ENCODE data around the gene ITPR1. TPM values are rescaled to one million over a fixed set of nuclear protein-coding genes. Genes with fewer than 3 reads are reported as not detected.

Gene ITPR1
- total RNA-seq, 4 donors from 2014 or later = 15.3 to 50.2 (median 28.7) TPM

DNA sequence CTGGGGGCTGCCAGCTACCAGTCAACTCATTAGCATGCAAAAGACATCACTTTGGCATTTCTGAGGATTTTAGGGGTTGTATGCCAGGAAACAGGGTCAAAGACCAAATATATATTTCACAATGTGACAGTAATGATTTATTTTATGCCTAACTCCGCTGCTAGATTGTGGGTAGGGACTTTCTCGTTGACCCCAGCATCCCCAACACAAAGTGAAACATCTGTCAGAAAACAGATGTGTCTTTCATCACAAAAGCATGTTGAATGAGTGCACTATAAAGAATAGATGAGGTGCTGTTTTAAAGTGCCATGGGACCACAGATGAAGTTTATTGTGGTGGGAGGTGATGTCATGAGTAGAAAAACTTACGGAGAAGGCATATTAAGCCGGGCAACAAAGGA is 59.7 kb downstream of the ITPR1 start:
- DNase-seq = no peak
- in situ Hi-C loops (cut with MboI; ENCODE audit: low pct_ligation_motif_present in 1 of 4, low pct_unique_long_range_greater_than_20kb in 1 of 4, low sequenced_read_pairs in 3 of 4) (no loop called here), intact Hi-C loops (cut with DNase I; ENCODE audit: low total_unique reads) (no loop called here)
- Histone ChIP-seq H3K27ac (no peak overlapping the region), H3K27me3 (no peaks in the 10 kb centered on the region), H3K36me3 (no peaks in the 10 kb centered on the region), H3K9me3 (no peaks in the 10 kb centered on the region), H3K4me3 (no peak overlapping the region), H3K4me1 (peaks cover 0 to 4% (median 0%) of the 10 kb centered on the region in 4 donors)
- 27 to 71% methylated on average over 2 to 4 of the region's 4 CpGs for WGBS, 2 donors (ENCODE audit: low coverage in 1 of 2)
- TF ChIP-seq, protein P1, sequence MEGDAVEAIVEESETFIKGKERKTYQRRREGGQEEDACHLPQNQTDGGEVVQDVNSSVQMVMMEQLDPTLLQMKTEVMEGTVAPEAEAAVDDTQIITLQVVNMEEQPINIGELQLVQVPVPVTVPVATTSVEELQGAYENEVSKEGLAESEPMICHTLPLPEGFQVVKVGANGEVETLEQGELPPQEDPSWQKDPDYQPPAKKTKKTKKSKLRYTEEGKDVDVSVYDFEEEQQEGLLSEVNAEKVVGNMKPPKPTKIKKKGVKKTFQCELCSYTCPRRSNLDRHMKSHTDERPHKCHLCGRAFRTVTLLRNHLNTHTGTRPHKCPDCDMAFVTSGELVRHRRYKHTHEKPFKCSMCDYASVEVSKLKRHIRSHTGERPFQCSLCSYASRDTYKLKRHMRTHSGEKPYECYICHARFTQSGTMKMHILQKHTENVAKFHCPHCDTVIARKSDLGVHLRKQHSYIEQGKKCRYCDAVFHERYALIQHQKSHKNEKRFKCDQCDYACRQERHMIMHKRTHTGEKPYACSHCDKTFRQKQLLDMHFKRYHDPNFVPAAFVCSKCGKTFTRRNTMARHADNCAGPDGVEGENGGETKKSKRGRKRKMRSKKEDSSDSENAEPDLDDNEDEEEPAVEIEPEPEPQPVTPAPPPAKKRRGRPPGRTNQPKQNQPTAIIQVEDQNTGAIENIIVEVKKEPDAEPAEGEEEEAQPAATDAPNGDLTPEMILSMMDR (IDR thresholded peaks at IDR 0.05) = no peak
- no peak for TF ChIP-seq POLR2AphosphoS5 (IDR thresholded peaks at IDR 0.05)
- no peak for TF ChIP-seq POLR2A (IDR thresholded peaks at IDR 0.05)
- TF ChIP-seq EP300 (IDR thresholded peaks at IDR 0.05; ENCODE audit: low read depth) = no peak

DNA sequence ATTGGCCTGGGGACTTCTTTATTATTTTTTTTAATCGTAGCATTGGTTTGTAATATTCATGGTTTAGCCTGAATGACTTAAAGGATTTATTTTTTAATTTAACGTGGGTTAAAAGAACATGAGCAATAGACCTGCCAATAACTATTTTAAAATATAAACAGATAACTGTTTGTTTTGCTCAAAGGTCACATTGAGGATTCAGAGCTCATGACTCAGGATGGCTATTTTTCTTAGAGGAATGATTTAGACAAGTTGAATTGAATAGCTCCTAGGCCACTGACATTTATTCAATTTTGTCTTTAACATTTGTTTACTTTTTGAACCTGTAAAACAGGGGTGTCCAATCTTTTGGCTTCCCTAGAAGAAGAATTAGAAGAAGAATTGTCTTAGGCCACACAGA is 68.5 kb downstream of the ITPR1 start:
- Histone ChIP-seq H3K9me3 (no peaks in the 10 kb centered on the region), H3K27ac (no peak overlapping the region), H3K4me1 (peaks cover 0 to 6% (median 0%) of the 10 kb centered on the region in 4 donors), H3K4me3 (no peak overlapping the region), H3K27me3 (no peaks in the 10 kb centered on the region), H3K36me3 (no peaks in the 10 kb centered on the region)
- intact Hi-C loops (cut with DNase I; ENCODE audit: low total_unique reads) (no loop called here), in situ Hi-C loops (cut with MboI; ENCODE audit: low pct_ligation_motif_present in 1 of 4, low pct_unique_long_range_greater_than_20kb in 1 of 4, low sequenced_read_pairs in 3 of 4) (no loop called here)
- DNase-seq = no peak
- 62 to 68% methylated on average over 2 of the region's 2 CpGs for WGBS, 2 donors (ENCODE audit: low coverage in 1 of 2)
- TF ChIP-seq EP300 (IDR thresholded peaks at IDR 0.05; ENCODE audit: low read depth) (no peak), POLR2AphosphoS5 (IDR thresholded peaks at IDR 0.05) (no peak), POLR2A (IDR thresholded peaks at IDR 0.05) (no peak)

DNA sequence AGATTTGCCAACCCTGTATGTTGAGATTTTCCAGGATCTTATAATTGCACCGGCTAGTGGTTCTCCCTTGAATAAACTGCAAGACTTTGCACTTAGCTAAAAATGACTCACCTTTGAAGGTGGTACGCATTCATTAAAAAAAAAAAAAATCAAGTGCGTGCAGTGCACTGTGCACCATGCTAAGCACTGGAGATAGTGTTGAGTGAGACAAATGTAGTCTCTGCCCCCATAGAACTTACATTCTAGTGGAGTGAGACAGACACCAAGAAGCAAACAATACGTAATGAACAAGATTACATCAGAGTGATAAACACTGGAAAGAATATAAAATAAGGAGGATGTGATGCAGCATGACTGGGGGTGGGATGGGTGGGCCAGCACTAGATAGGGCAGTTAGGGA is 69.4 kb downstream of the ITPR1 start:
- intact Hi-C loops (cut with DNase I; ENCODE audit: low total_unique reads) (no loop called here), in situ Hi-C loops (cut with MboI; ENCODE audit: low pct_ligation_motif_present in 1 of 4, low pct_unique_long_range_greater_than_20kb in 1 of 4, low sequenced_read_pairs in 3 of 4) (no loop called here)
- Histone ChIP-seq H3K27me3 (no peaks in the 10 kb centered on the region), H3K4me1 (peaks cover 0 to 6% (median 0%) of the 10 kb centered on the region in 4 donors), H3K9me3 (no peaks in the 10 kb centered on the region), H3K4me3 (no peak overlapping the region), H3K27ac (no peak overlapping the region), H3K36me3 (no peaks in the 10 kb centered on the region)
- 82 to 100% methylated on average over 3 to 4 of the region's 4 CpGs for WGBS, 2 donors (ENCODE audit: low coverage in 1 of 2)
- DNase-seq = no peak
- TF ChIP-seq POLR2A (IDR thresholded peaks at IDR 0.05) (no peak), POLR2AphosphoS5 (IDR thresholded peaks at IDR 0.05) (no peak), EP300 (IDR thresholded peaks at IDR 0.05; ENCODE audit: low read depth) (no peak)
- TF ChIP-seq, protein P1 (IDR thresholded peaks at IDR 0.05) = no peak

DNA sequence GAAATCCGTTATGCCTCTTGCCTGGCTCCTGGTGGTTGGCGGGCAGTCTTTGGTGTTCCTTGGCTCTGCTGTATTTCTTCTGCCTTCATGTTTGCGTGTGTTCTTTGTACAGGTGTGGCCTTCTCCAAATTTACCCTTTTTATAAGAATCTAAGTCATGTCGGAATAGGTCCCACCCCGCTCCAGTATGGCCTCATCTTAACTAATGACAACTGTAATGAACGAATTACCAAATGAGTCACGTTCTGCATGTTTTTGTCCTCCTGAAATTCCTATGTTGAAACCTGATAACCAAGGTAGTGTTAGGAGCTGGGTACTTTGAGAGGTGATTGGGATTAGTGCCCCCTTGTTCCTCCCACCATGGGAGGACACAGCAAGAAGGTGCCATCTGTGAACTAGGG is 71.1 kb downstream of the ITPR1 start:
- intact Hi-C loops (cut with DNase I; ENCODE audit: low total_unique reads) (no loop called here), in situ Hi-C loops (cut with MboI; ENCODE audit: low pct_ligation_motif_present in 1 of 4, low pct_unique_long_range_greater_than_20kb in 1 of 4, low sequenced_read_pairs in 3 of 4) (no loop called here)
- no peak for DNase-seq
- H3K27me3 ChIP-seq = no peaks in the 10 kb centered on the region
- WGBS, 2 donors (ENCODE audit: low coverage in 1 of 2) = 97 to 99% methylated on average over 6 to 7 of the region's 7 CpGs
- H3K36me3 ChIP-seq = no peaks in the 10 kb centered on the region
- no peaks in the 10 kb centered on the region for H3K9me3 ChIP-seq
- no peak overlapping the region for H3K4me3 ChIP-seq
- TF ChIP-seq EP300 (IDR thresholded peaks at IDR 0.05; ENCODE audit: low read depth) (no peak), POLR2AphosphoS5 (IDR thresholded peaks at IDR 0.05) (no peak), POLR2A (IDR thresholded peaks at IDR 0.05) (no peak)
- TF ChIP-seq, protein P1 (IDR thresholded peaks at IDR 0.05) = no peak
- H3K4me1 ChIP-seq = peaks cover 0 to 6% (median 0%) of the 10 kb centered on the region in 4 donors
- H3K27ac ChIP-seq = no peak overlapping the region
